ENCODE data around the gene LRRC56. TPM values are rescaled to one million over a fixed set of nuclear protein-coding genes. Genes with fewer than 3 reads are reported as not detected.

Gene LRRC56
- total RNA-seq, 2 donors from 2014 or later, result 3.0 to 4.3 TPM

GRCh38 chr11:574632-575312 lies 37.4 kb downstream of the LRRC56 start:
- H3K9me3 ChIP-seq (ENCODE audit: control insufficient read depth, low read length), result no peaks in the 10 kb centered on the region
- 18 to 30% methylated on average over 15 to 25 of the region's 25 CpGs for WGBS, 2 experiments (ENCODE audit: insufficient coverage in 1 of 2, insufficient read length in 1 of 2)
- H3K9ac ChIP-seq (ENCODE audit: extremely low read depth, low read length, poor library complexity, severe bottlenecking), result peak overlapping the region; percentile 11
- H3K27ac Mint-ChIP-seq, result peak overlapping the region; percentile 76
- H3K9me3 Mint-ChIP-seq, result no peaks in the 10 kb centered on the region
- peak; percentile 57 for DNase-seq
- H3K36me3 Mint-ChIP-seq (ENCODE audit: low read depth), result no peaks in the 10 kb centered on the region
- H3K27ac ChIP-seq (ENCODE audit: low read depth, low read length), result no peak overlapping the region
- H3K36me3 ChIP-seq (ENCODE audit: control insufficient read depth, insufficient read depth, low read length), result no peaks in the 10 kb centered on the region
- peaks cover 29% of the 10 kb centered on the region for H3K4me1 ChIP-seq (ENCODE audit: control insufficient read depth, insufficient read depth, low read length)
- H3K4me3 Mint-ChIP-seq, result peak overlapping the region; percentile 79
- H3K4me1 Mint-ChIP-seq, result peaks cover 36% of the 10 kb centered on the region
- TF ChIP-seq, protein P1, sequence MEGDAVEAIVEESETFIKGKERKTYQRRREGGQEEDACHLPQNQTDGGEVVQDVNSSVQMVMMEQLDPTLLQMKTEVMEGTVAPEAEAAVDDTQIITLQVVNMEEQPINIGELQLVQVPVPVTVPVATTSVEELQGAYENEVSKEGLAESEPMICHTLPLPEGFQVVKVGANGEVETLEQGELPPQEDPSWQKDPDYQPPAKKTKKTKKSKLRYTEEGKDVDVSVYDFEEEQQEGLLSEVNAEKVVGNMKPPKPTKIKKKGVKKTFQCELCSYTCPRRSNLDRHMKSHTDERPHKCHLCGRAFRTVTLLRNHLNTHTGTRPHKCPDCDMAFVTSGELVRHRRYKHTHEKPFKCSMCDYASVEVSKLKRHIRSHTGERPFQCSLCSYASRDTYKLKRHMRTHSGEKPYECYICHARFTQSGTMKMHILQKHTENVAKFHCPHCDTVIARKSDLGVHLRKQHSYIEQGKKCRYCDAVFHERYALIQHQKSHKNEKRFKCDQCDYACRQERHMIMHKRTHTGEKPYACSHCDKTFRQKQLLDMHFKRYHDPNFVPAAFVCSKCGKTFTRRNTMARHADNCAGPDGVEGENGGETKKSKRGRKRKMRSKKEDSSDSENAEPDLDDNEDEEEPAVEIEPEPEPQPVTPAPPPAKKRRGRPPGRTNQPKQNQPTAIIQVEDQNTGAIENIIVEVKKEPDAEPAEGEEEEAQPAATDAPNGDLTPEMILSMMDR (conservative IDR thresholded peaks at IDR 0.05), result no peak
- peak overlapping the region; percentile 78 for H3K4me3 ChIP-seq (ENCODE audit: low read length)
- peaks cover 28% of the 10 kb centered on the region for H3K27me3 Mint-ChIP-seq (ENCODE audit: insufficient read depth)
- peaks cover 13% of the 10 kb centered on the region for H3K27me3 ChIP-seq (ENCODE audit: control insufficient read depth, insufficient read depth, low read length, poor library complexity, severe bottlenecking)

GRCh38 chr11:575313-575995 lies 38.1 kb downstream of the LRRC56 start:
- H3K4me3 ChIP-seq (ENCODE audit: low read length), result peak overlapping the region; percentile 78
- no peaks in the 10 kb centered on the region for H3K9me3 ChIP-seq (ENCODE audit: control insufficient read depth, low read length)
- H3K9ac ChIP-seq (ENCODE audit: extremely low read depth, low read length, poor library complexity, severe bottlenecking), result peak overlapping the region; percentile 11
- WGBS, 2 experiments (ENCODE audit: insufficient coverage in 1 of 2, insufficient read length in 1 of 2), result 1% methylated on average over 33 to 75 of the region's 81 CpGs
- H3K36me3 ChIP-seq (ENCODE audit: control insufficient read depth, insufficient read depth, low read length), result no peaks in the 10 kb centered on the region
- H3K27me3 ChIP-seq (ENCODE audit: control insufficient read depth, insufficient read depth, low read length, poor library complexity, severe bottlenecking), result peaks cover 13% of the 10 kb centered on the region
- TF ChIP-seq, protein P1 (conservative IDR thresholded peaks at IDR 0.05), result no peak
- peaks cover 36% of the 10 kb centered on the region for H3K4me1 Mint-ChIP-seq
- H3K9me3 Mint-ChIP-seq, result no peaks in the 10 kb centered on the region
- H3K27ac Mint-ChIP-seq, result peak overlapping the region; percentile 76
- H3K36me3 Mint-ChIP-seq (ENCODE audit: low read depth), result no peaks in the 10 kb centered on the region
- no peak overlapping the region for H3K27ac ChIP-seq (ENCODE audit: low read depth, low read length)
- peak; percentile 96 for DNase-seq
- peaks cover 29% of the 10 kb centered on the region for H3K4me1 ChIP-seq (ENCODE audit: control insufficient read depth, insufficient read depth, low read length)
- H3K4me3 Mint-ChIP-seq, result peak overlapping the region; percentile 79
- peaks cover 24% of the 10 kb centered on the region for H3K27me3 Mint-ChIP-seq (ENCODE audit: insufficient read depth)

GRCh38 chr11:575996-576768 lies 38.9 kb downstream of the LRRC56 start, which contains the start of gene PHRF1:
Gene PHRF1 (plus strand): TSS chr11:576470. CDS start chr11:581513, 5,043 bp downstream.
- Histone ChIP-seq H3K9me3 (ENCODE audit: control insufficient read depth, low read length) (no peaks in the 10 kb centered on the region), H3K27me3 (ENCODE audit: control insufficient read depth, insufficient read depth, low read length, poor library complexity, severe bottlenecking) (peaks cover 13% of the 10 kb centered on the region), H3K4me1 (ENCODE audit: control insufficient read depth, insufficient read depth, low read length) (peaks cover 28% of the 10 kb centered on the region), H3K4me3 (ENCODE audit: low read length) (peak within 1 kb of the TSS; percentile 95), H3K9ac (ENCODE audit: extremely low read depth, low read length, poor library complexity, severe bottlenecking) (peak within 1 kb of the TSS; percentile 95), H3K27ac (ENCODE audit: low read depth, low read length) (peak within 1 kb of the TSS; percentile 99), H3K36me3 (ENCODE audit: control insufficient read depth, insufficient read depth, low read length) (peaks cover 2% of the 10 kb centered on the region)
- Mint-ChIP-seq H3K27me3 (ENCODE audit: insufficient read depth) (peaks cover 24% of the 10 kb centered on the region), H3K9me3 (no peaks in the 10 kb centered on the region), H3K36me3 (ENCODE audit: low read depth) (peaks cover 3% of the 10 kb centered on the region), H3K4me1 (peaks cover 36% of the 10 kb centered on the region), H3K27ac (peak within 1 kb of the TSS; percentile 100), H3K4me3 (peak within 1 kb of the TSS; percentile 79)
- 0 to 1% methylated on average over 31 to 88 of the region's 99 CpGs for WGBS, 2 experiments (ENCODE audit: insufficient coverage in 1 of 2, insufficient read length in 1 of 2)
- TF ChIP-seq, protein P1 (conservative IDR thresholded peaks at IDR 0.05), result no peak
- DNase-seq, result no peak
